WTC11 (cell line): ENCODE results near the gene ZNF592. TPM values are rescaled to one million over a fixed set of nuclear protein-coding genes. Genes with fewer than 3 reads are reported as not detected.

ENCODE experiments used
- ATAC-seq: fragments of 200-7000 bp; cut with Tn5 transposase; 2 replicates; pipeline ENCODE4 v1.10.0; 2021; ENCODE audit warnings: mild to moderate bottlenecking, moderate library complexity
- CTCF ChIA-PET: fragments of 300-600 bp; sonication (Branson Sonifier 250); formaldehyde crosslinking; loops from one replicate; lab custom pipeline; 2021; ENCODE audit warnings: antibody characterized with exemption; lab: Charles Lee
- POLR2A ChIA-PET: fragments of 350-600 bp; sonication (Branson Sonifier 250); formaldehyde crosslinking; loops from one replicate; lab custom pipeline; 2021; ENCODE audit warnings: antibody characterized with exemption; lab: Charles Lee
- DNase-seq: peaks from one replicate; pipeline ENCODE4 v3.0.0; 2021; ENCODE audit warnings: low spot score
- H3K27ac Mint-ChIP-seq: 2 replicates; pipeline ENCODE4 v1.8.0; 2021; ENCODE audit warnings: mixed read lengths
- H3K27me3 Mint-ChIP-seq: 2 replicates; pipeline ENCODE4 v1.8.0; 2021; ENCODE audit warnings: low read depth, mild to moderate bottlenecking, moderate library complexity, mixed read lengths
- H3K36me3 Mint-ChIP-seq: 2 replicates; pipeline ENCODE4 v1.8.0; 2021; ENCODE audit warnings: mixed read lengths
- H3K4me1 Mint-ChIP-seq: 2 replicates; pipeline ENCODE4 v1.8.0; 2022; ENCODE audit warnings: mixed read lengths
- H3K4me3 Mint-ChIP-seq: 2 replicates; pipeline ENCODE4 v1.8.0; 2021; ENCODE audit warnings: mild to moderate bottlenecking, moderate library complexity, mixed read lengths
- H3K9me3 Mint-ChIP-seq: 2 replicates; pipeline ENCODE4 v1.8.0; 2021; ENCODE audit warnings: mixed read lengths
- ELF4 ChIP-seq: sonication (generic); formaldehyde crosslinking; IDR thresholded peaks from 2 replicates; pipeline ENCODE4 v1.8.1; 2022; ENCODE audit warnings: low read depth, mild to moderate bottlenecking, moderate library complexity, missing genetic modification reagents
- EMX1 ChIP-seq: fragments of 250-450 bp; sonication (Bioruptor Pico); IDR thresholded peaks from 2 replicates; pipeline ENCODE4 v1.8.0; 2021; ENCODE audit warnings: mild to moderate bottlenecking
- GABPB1 ChIP-seq: sonication (generic); formaldehyde crosslinking; IDR thresholded peaks from 2 replicates; pipeline ENCODE4 v1.8.1; 2023; ENCODE audit warnings: mild to moderate bottlenecking, missing genetic modification reagents
- NFE2L1 ChIP-seq: sonication (generic); formaldehyde crosslinking; IDR thresholded peaks from 2 replicates; pipeline ENCODE4 v1.8.1; 2023; ENCODE audit warnings: missing genetic modification reagents
- NFYB ChIP-seq: sonication (generic); formaldehyde crosslinking; conservative IDR thresholded peaks from 2 replicates; pipeline ENCODE4 v1.8.0; 2022; ENCODE audit warnings: low read depth, missing genetic modification reagents
- OVOL2 ChIP-seq: fragments of 250-450 bp; sonication (Bioruptor Pico); IDR thresholded peaks from 2 replicates; pipeline ENCODE4 v1.9.0; 2021; ENCODE audit warnings: mild to moderate bottlenecking, borderline replicate concordance
- RELA ChIP-seq: sonication (generic); formaldehyde crosslinking; IDR thresholded peaks from 2 replicates; pipeline ENCODE4 v1.8.1; 2022; ENCODE audit warnings: missing genetic modification reagents, mild to moderate bottlenecking, borderline replicate concordance
- TCF7 ChIP-seq: sonication (generic); formaldehyde crosslinking; IDR thresholded peaks from 2 replicates; pipeline ENCODE4 v1.8.0; 2022; ENCODE audit warnings: mild to moderate bottlenecking, low read depth, missing genetic modification reagents, moderate library complexity
- ZNF423 ChIP-seq: fragments of 250-450 bp; sonication (Bioruptor Pico); IDR thresholded peaks from 2 replicates; pipeline ENCODE4 v2.1.2; 2022; ENCODE audit warnings: mild to moderate bottlenecking, moderate library complexity
- total RNA-seq: library from RNA; stranded (reverse); gene quantifications from 3 replicates; pipeline ENCODE4 v1.2.3, GENCODE V29; 2021
- TF ChIP-seq, protein P1 (sequence below): sonication (generic); formaldehyde crosslinking; IDR thresholded peaks from 2 replicates; pipeline ENCODE4 v1.8.0; 2023; ENCODE audit warnings: mild to moderate bottlenecking, missing genetic modification reagents
- TF ChIP-seq, protein P2 (sequence below): fragments of 250-450 bp; sonication (Bioruptor Pico); IDR thresholded peaks from 2 replicates; pipeline ENCODE4 v1.8.0; 2021; ENCODE audit warnings: mild to moderate bottlenecking
- TF ChIP-seq, protein P3 (sequence below): fragments of 250-450 bp; sonication (Bioruptor Pico); IDR thresholded peaks from 2 replicates; pipeline ENCODE4 v1.9.0; 2021; ENCODE audit warnings: mild to moderate bottlenecking, borderline replicate concordance
- TF ChIP-seq, protein P4 (sequence below): sonication (generic); formaldehyde crosslinking; IDR thresholded peaks from 2 replicates; pipeline ENCODE4 v1.8.1; 2022; ENCODE audit warnings: missing genetic modification reagents, borderline replicate concordance
- TF ChIP-seq, protein P5 (sequence below): sonication (generic); formaldehyde crosslinking; conservative IDR thresholded peaks from 2 replicates; pipeline ENCODE4 v1.8.1; 2023; ENCODE audit warnings: mild to moderate bottlenecking, low read depth, missing genetic modification reagents, moderate library complexity
- TF ChIP-seq, protein P6 (sequence below): sonication (generic); formaldehyde crosslinking; IDR thresholded peaks from 2 replicates; pipeline ENCODE4 v1.8.1; 2022; ENCODE audit warnings: mild to moderate bottlenecking, missing genetic modification reagents, moderate library complexity, borderline replicate concordance

ZNF592 gene
- total RNA-seq, 1 experiment from 2014 or later = 28.0 TPM

DNA sequence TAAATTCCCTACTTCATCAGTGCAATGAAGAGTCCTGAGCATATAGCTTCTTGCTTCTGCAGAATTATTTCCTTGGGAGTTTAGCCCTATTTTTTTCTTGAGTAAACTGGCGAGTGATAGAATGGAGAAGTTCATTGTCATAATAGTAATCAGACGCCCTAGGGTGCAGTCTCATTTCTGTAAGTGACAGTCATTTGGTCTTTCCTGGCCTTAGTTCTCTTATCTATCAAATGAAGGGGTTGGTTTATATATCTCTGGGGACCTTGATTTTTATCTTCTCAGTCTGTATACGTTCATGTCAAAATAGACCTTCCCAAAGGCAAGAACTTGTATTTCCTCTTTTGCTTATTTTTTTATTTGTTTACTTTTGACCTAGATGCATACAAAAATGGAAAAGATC lies 58.8 kb downstream of the ZNF592 start (continued):
- TF ChIP-seq, protein P1, sequence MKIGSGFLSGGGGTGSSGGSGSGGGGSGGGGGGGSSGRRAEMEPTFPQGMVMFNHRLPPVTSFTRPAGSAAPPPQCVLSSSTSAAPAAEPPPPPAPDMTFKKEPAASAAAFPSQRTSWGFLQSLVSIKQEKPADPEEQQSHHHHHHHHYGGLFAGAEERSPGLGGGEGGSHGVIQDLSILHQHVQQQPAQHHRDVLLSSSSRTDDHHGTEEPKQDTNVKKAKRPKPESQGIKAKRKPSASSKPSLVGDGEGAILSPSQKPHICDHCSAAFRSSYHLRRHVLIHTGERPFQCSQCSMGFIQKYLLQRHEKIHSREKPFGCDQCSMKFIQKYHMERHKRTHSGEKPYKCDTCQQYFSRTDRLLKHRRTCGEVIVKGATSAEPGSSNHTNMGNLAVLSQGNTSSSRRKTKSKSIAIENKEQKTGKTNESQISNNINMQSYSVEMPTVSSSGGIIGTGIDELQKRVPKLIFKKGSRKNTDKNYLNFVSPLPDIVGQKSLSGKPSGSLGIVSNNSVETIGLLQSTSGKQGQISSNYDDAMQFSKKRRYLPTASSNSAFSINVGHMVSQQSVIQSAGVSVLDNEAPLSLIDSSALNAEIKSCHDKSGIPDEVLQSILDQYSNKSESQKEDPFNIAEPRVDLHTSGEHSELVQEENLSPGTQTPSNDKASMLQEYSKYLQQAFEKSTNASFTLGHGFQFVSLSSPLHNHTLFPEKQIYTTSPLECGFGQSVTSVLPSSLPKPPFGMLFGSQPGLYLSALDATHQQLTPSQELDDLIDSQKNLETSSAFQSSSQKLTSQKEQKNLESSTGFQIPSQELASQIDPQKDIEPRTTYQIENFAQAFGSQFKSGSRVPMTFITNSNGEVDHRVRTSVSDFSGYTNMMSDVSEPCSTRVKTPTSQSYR (CRISPR knock-in tag) = no peak
- no peak for TF ChIP-seq ELF4 (CRISPR knock-in tag)
- TF ChIP-seq, protein P2, sequence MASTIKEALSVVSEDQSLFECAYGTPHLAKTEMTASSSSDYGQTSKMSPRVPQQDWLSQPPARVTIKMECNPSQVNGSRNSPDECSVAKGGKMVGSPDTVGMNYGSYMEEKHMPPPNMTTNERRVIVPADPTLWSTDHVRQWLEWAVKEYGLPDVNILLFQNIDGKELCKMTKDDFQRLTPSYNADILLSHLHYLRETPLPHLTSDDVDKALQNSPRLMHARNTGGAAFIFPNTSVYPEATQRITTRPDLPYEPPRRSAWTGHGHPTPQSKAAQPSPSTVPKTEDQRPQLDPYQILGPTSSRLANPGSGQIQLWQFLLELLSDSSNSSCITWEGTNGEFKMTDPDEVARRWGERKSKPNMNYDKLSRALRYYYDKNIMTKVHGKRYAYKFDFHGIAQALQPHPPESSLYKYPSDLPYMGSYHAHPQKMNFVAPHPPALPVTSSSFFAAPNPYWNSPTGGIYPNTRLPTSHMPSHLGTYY (CRISPR knock-in tag) = no peak
- TF ChIP-seq EMX1 (CRISPR knock-in tag) = no peak
- TF ChIP-seq, protein P3, sequence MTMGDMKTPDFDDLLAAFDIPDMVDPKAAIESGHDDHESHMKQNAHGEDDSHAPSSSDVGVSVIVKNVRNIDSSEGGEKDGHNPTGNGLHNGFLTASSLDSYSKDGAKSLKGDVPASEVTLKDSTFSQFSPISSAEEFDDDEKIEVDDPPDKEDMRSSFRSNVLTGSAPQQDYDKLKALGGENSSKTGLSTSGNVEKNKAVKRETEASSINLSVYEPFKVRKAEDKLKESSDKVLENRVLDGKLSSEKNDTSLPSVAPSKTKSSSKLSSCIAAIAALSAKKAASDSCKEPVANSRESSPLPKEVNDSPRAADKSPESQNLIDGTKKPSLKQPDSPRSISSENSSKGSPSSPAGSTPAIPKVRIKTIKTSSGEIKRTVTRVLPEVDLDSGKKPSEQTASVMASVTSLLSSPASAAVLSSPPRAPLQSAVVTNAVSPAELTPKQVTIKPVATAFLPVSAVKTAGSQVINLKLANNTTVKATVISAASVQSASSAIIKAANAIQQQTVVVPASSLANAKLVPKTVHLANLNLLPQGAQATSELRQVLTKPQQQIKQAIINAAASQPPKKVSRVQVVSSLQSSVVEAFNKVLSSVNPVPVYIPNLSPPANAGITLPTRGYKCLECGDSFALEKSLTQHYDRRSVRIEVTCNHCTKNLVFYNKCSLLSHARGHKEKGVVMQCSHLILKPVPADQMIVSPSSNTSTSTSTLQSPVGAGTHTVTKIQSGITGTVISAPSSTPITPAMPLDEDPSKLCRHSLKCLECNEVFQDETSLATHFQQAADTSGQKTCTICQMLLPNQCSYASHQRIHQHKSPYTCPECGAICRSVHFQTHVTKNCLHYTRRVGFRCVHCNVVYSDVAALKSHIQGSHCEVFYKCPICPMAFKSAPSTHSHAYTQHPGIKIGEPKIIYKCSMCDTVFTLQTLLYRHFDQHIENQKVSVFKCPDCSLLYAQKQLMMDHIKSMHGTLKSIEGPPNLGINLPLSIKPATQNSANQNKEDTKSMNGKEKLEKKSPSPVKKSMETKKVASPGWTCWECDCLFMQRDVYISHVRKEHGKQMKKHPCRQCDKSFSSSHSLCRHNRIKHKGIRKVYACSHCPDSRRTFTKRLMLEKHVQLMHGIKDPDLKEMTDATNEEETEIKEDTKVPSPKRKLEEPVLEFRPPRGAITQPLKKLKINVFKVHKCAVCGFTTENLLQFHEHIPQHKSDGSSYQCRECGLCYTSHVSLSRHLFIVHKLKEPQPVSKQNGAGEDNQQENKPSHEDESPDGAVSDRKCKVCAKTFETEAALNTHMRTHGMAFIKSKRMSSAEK (CRISPR knock-in tag) = no peak
- no peak for TF ChIP-seq TCF7
- TF ChIP-seq, protein P4, sequence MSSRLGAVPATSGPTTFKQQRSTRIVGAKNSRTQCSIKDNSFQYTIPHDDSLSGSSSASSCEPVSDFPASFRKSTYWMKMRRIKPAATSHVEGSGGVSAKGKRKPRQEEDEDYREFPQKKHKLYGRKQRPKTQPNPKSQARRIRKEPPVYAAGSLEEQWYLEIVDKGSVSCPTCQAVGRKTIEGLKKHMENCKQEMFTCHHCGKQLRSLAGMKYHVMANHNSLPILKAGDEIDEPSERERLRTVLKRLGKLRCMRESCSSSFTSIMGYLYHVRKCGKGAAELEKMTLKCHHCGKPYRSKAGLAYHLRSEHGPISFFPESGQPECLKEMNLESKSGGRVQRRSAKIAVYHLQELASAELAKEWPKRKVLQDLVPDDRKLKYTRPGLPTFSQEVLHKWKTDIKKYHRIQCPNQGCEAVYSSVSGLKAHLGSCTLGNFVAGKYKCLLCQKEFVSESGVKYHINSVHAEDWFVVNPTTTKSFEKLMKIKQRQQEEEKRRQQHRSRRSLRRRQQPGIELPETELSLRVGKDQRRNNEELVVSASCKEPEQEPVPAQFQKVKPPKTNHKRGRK (CRISPR knock-in tag) = no peak
- TF ChIP-seq, all 79 proteins: peak for 0

DNA sequence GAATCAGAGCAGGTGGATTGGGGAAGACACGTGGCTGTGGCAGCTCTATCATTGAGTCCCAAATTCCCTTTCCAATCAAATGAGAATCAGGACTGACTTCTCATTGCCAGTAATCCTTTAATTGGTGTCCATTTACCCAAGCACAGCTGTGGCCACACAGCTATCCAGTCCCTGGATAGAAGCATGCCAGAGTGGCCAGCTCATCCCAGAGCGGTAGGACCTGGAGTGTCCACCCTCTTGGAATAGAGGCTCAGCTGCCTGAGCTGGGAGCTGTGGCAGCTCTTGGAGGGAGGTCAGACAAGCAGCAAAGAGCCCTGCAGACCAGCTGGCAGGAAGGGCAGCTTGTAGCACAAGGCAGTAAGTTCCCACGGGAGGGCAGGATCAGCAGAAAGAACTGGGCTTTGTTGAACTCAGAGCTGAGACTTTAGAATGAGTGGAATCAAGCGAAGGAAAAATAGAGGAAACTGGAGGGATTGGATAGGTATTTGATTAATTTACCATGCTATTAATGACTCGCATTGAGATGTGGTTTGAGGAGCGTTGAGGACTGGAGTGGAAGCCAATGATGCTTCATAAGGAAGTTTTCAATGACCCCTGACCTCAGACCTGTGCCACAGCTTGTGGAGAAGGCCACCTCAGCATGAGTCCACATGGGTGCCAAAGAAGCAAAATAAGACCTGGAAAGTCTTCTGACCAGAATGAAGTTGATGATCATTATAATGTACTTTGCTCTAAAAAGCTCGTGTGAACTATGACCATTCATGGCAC lies 61.9 kb downstream of the ZNF592 start:
- Mint-ChIP-seq H3K27ac (no peak overlapping the region), H3K4me3 (no peak overlapping the region)

More for the DNA sequence above, 61.9 kb downstream of the ZNF592 start:
- no peaks in the 10 kb centered on the region for H3K27me3 Mint-ChIP-seq
- no peaks in the 10 kb centered on the region for H3K36me3 Mint-ChIP-seq
- no peak for TF ChIP-seq ZNF423 (CRISPR knock-in tag)
- TF ChIP-seq GABPB1 (CRISPR knock-in tag) = no peak
- TF ChIP-seq RELA (CRISPR knock-in tag) = no peak
- no peak for TF ChIP-seq NFE2L1 (CRISPR knock-in tag)
- no peak for TF ChIP-seq OVOL2 (CRISPR knock-in tag)
- TF ChIP-seq, protein P5, sequence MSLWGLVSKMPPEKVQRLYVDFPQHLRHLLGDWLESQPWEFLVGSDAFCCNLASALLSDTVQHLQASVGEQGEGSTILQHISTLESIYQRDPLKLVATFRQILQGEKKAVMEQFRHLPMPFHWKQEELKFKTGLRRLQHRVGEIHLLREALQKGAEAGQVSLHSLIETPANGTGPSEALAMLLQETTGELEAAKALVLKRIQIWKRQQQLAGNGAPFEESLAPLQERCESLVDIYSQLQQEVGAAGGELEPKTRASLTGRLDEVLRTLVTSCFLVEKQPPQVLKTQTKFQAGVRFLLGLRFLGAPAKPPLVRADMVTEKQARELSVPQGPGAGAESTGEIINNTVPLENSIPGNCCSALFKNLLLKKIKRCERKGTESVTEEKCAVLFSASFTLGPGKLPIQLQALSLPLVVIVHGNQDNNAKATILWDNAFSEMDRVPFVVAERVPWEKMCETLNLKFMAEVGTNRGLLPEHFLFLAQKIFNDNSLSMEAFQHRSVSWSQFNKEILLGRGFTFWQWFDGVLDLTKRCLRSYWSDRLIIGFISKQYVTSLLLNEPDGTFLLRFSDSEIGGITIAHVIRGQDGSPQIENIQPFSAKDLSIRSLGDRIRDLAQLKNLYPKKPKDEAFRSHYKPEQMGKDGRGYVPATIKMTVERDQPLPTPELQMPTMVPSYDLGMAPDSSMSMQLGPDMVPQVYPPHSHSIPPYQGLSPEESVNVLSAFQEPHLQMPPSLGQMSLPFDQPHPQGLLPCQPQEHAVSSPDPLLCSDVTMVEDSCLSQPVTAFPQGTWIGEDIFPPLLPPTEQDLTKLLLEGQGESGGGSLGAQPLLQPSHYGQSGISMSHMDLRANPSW (CRISPR knock-in tag) = no peak
- TF ChIP-seq, protein P6, sequence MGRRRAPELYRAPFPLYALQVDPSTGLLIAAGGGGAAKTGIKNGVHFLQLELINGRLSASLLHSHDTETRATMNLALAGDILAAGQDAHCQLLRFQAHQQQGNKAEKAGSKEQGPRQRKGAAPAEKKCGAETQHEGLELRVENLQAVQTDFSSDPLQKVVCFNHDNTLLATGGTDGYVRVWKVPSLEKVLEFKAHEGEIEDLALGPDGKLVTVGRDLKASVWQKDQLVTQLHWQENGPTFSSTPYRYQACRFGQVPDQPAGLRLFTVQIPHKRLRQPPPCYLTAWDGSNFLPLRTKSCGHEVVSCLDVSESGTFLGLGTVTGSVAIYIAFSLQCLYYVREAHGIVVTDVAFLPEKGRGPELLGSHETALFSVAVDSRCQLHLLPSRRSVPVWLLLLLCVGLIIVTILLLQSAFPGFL (CRISPR knock-in tag) = no peak
- no peak for TF ChIP-seq NFYB (CRISPR knock-in tag)
- ATAC-seq = no peak
- no peaks in the 10 kb centered on the region for H3K4me1 Mint-ChIP-seq
- H3K9me3 Mint-ChIP-seq = no peaks in the 10 kb centered on the region
- CTCF ChIA-PET = interaction anchor here (0.7 to 1.1 kb wide), 3 partner anchors 94 to 223 kb away, joined by 4 read pairs; partner anchors contain the start of gene SEC11A
- POLR2A ChIA-PET = interaction anchor here (0.6 kb wide), 1 partner anchor 33 kb away, joined by 4 read pairs; no protein-coding TSS in a partner anchor
- no peak for DNase-seq
